Ectodermal cell (in vitro differentiated cells): ENCODE results near the gene RAB27A. TPM values are rescaled to one million over a fixed set of nuclear protein-coding genes. Genes with fewer than 3 reads are reported as not detected.

Experiments used
- H3K27ac ChIP-seq: 2 replicates; pipeline ENCODE4 v1.7.0; 2013; ENCODE audit warnings: mild to moderate bottlenecking, low read depth, low read length; ENCODE audit not compliant: insufficient read depth, poor library complexity, severe bottlenecking
- H3K27me3 ChIP-seq: 2 replicates; pipeline ENCODE4 v1.7.0; 2013; ENCODE audit warnings: mild to moderate bottlenecking, low read length; ENCODE audit not compliant: insufficient read depth, control insufficient read depth, poor library complexity, severe bottlenecking
- H3K36me3 ChIP-seq: one replicate; pipeline ENCODE4 v1.7.0; 2013; ENCODE audit warnings: low read length; ENCODE audit not compliant: control insufficient read depth, insufficient read depth
- H3K4me1 ChIP-seq: one replicate; pipeline ENCODE4 v1.7.0; 2013; ENCODE audit warnings: low read length; ENCODE audit not compliant: control insufficient read depth, insufficient read depth
- H3K4me3 ChIP-seq: 2 replicates; pipeline ENCODE4 v1.7.0; 2013; ENCODE audit warnings: low read depth, low read length, control low read depth; ENCODE audit not compliant: insufficient read depth
- H3K9me3 ChIP-seq: 2 replicates; pipeline ENCODE4 v1.7.0; 2013; ENCODE audit warnings: mild to moderate bottlenecking, low read length, moderate library complexity; ENCODE audit not compliant: control insufficient read depth
- WGBS, 2 experiments: methylation state at CpG; one replicate each; pipeline ENCODE4 v1.1.7; 2013; ENCODE audit warnings: missing lambda C conversion rate in 2 of 2; 5-methylcytosine and 5-hydroxymethylcytosine counted together
- polyA plus RNA-seq, 4 experiments: library from polyadenylated mRNA; stranded (reverse); fragments of 50-300 nt; gene quantifications; one replicate each; pipeline ENCODE4 v1.2.3, GENCODE V29; 2013

Gene RAB27A
- 8.4 TPM for polyA plus RNA-seq (2013, experiment 1 of 4)
- polyA plus RNA-seq (2013, experiment 2 of 4) = 7.0 TPM
- polyA plus RNA-seq (2013, experiment 3 of 4) = 5.0 TPM
- 6.0 TPM for polyA plus RNA-seq (2013, experiment 4 of 4)

GRCh38 chr15:55289746-55290527 lies at the start of gene RAB27A:
Gene RAB27A (minus strand): TSS chr15:55289813. CDS start chr15:55234934, 54,879 bp downstream.
- peaks cover 12% of the 10 kb centered on the region for H3K27me3 ChIP-seq

GRCh38 chr15:55337160-55337559 lies 47.5 kb upstream of the RAB27A start:
- 82 to 85% methylated on average over 1 of the region's 1 CpG for WGBS, 2 experiments
- H3K36me3 ChIP-seq = no peaks in the 10 kb centered on the region
- H3K4me3 ChIP-seq = no peak overlapping the region
- no peaks in the 10 kb centered on the region for H3K4me1 ChIP-seq
- H3K27me3 ChIP-seq = no peaks in the 10 kb centered on the region
- no peaks in the 10 kb centered on the region for H3K9me3 ChIP-seq
- no peak overlapping the region for H3K27ac ChIP-seq

More at GRCh38 chr15:55289746-55290527, at the start of gene RAB27A:
- H3K4me1 ChIP-seq = no peaks in the 10 kb centered on the region
- 0% methylated on average over 69 of the region's 69 CpGs for WGBS, 2 experiments
- H3K4me3 ChIP-seq = peak within 1 kb of the TSS; percentile 50
- no peaks in the 10 kb centered on the region for H3K9me3 ChIP-seq
- no peak within 1 kb of the TSS for H3K27ac ChIP-seq
- H3K36me3 ChIP-seq = no peaks in the 10 kb centered on the region

DNA sequence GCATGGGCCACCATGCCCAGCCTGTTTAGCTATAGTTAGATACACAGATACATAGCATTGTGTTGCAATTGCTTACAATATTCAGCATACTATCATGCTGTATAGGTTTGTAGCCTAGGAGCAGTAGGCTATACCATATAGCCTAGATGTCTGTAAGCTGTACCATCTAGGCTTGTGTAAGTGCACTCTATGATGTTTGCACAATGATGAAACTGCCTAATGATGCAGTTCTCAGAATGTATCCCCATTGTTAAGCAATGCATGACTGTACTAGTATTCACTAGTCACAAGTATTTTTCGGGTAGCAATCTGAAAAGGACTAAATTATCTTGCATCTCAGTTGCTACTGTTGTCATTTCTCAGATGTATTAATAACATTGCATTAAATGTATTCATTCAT lies 45.4 kb upstream of the RAB27A start:
- Histone ChIP-seq H3K4me3 (no peak overlapping the region), H3K27me3 (no peaks in the 10 kb centered on the region), H3K36me3 (no peaks in the 10 kb centered on the region), H3K27ac (no peak overlapping the region), H3K4me1 (no peaks in the 10 kb centered on the region), H3K9me3 (no peaks in the 10 kb centered on the region)
- 100% methylated on average over 1 of the region's 1 CpG; no CpG with 5 or more reads in 1 of the 2 experiments for WGBS, 2 experiments

GRCh38 chr15:55334371-55334770 lies 44.8 kb upstream of the RAB27A start:
- WGBS, 2 experiments = 77 to 87% methylated on average over 4 to 5 of the region's 5 CpGs
- H3K36me3 ChIP-seq = no peaks in the 10 kb centered on the region

DNA sequence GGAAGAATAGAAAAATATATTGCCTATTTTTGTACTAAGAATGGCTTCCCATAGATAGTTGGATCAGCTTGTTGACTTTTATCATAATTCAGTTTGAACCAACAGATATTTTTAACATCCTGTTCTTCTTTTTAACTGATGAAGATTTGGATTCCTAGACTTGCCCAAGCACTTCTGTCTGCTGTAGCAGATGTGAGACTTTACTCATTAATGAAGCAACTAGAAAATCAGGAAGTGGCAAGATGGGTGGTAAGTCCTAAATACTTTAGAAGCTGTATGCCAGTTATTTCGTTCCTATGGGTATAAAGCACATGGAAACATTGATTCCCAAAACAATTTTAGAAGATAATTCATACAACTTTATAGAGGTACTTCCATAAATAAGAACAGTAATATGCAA lies 37.8 kb upstream of the RAB27A start:
- no peak overlapping the region for H3K4me3 ChIP-seq
- H3K27ac ChIP-seq = no peak overlapping the region
- 93% methylated on average over 1 of the region's 1 CpG; no CpG with 5 or more reads in 1 of the 2 experiments for WGBS, 2 experiments
- no peaks in the 10 kb centered on the region for H3K4me1 ChIP-seq
- H3K27me3 ChIP-seq = no peaks in the 10 kb centered on the region
- H3K9me3 ChIP-seq = no peaks in the 10 kb centered on the region
- H3K36me3 ChIP-seq = no peaks in the 10 kb centered on the region

More at GRCh38 chr15:55334371-55334770, 44.8 kb upstream of the RAB27A start:
- Histone ChIP-seq H3K4me1 (no peaks in the 10 kb centered on the region), H3K9me3 (no peaks in the 10 kb centered on the region), H3K4me3 (no peak overlapping the region), H3K27ac (no peak overlapping the region), H3K27me3 (no peaks in the 10 kb centered on the region)

DNA sequence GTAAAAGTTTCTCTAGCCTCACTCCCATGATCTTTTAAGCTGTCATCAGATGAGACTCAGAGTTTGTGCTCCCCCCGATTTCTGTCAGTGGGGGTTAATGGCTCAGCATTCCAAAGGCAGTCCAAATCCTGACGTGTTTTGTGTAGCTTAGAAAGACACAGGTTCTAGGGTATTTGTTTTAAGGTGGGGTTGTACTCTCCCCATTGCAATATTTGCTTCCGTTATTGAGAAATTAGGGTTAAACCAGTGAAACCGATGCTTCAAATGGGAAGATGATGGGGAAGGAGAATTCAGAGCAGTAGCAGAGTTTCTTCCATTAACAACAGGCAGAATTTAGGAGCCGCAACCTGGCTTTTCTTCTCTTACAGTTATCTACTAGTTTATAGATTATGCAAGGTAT lies 32.9 kb upstream of the RAB27A start:
- Histone ChIP-seq H3K4me3 (no peak overlapping the region), H3K27ac (no peak overlapping the region), H3K27me3 (no peaks in the 10 kb centered on the region), H3K9me3 (no peaks in the 10 kb centered on the region), H3K4me1 (no peaks in the 10 kb centered on the region), H3K36me3 (no peaks in the 10 kb centered on the region)
- WGBS, 2 experiments = 76 to 84% methylated on average over 4 to 5 of the region's 5 CpGs

- no CpG with 5 or more reads among the region's 1 CpG for WGBS, 2 experiments
- H3K36me3 ChIP-seq = no peaks in the 10 kb centered on the region
Measured at GRCh38 chr15:55320963-55321362, 31.4 kb upstream of the RAB27A start.

DNA sequence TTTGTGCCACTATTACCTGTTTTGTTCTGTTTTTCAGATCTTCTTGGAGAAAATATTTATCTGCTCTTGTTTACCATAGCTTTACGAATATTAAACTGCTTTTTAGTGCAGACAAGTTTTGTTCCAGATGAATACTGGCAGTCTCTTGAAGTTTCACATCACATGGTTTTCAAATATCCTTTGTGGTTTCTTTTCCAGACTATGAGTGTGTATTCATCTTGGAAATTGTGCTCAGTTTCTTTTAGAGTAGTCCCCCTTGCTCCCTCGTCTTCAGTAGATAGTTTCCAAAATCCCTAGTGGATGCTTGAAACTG lies 30.6 kb upstream of the RAB27A start:
- Histone ChIP-seq H3K27ac (no peak overlapping the region), H3K4me1 (no peaks in the 10 kb centered on the region), H3K4me3 (no peak overlapping the region), H3K36me3 (no peaks in the 10 kb centered on the region), H3K27me3 (no peaks in the 10 kb centered on the region), H3K9me3 (no peaks in the 10 kb centered on the region)
- 94 to 96% methylated on average over 1 of the region's 2 CpGs for WGBS, 2 experiments

More at GRCh38 chr15:55320963-55321362, 31.4 kb upstream of the RAB27A start:
- Histone ChIP-seq H3K4me3 (no peak overlapping the region), H3K9me3 (no peaks in the 10 kb centered on the region), H3K27ac (no peak overlapping the region), H3K27me3 (no peaks in the 10 kb centered on the region), H3K4me1 (no peaks in the 10 kb centered on the region)

GRCh38 chr15:55319537-55320237 lies 30.1 kb upstream of the RAB27A start:
- H3K9me3 ChIP-seq = no peaks in the 10 kb centered on the region
- 73 to 80% methylated on average over 3 of the region's 4 CpGs for WGBS, 2 experiments
- no peaks in the 10 kb centered on the region for H3K4me1 ChIP-seq
- no peaks in the 10 kb centered on the region for H3K27me3 ChIP-seq
- peak overlapping the region; percentile 91 for H3K4me3 ChIP-seq
- no peaks in the 10 kb centered on the region for H3K36me3 ChIP-seq
- H3K27ac ChIP-seq = peak overlapping the region; percentile 74
